Measurements from ENCODE around the gene TMEM8B.

Gene TMEM8B

GRCh38 chr9:35811381-35812024 is 17.5 kb upstream of the TMEM8B start:
- H3K4me3 ChIP-seq (replicated peaks; ENCODE audit: low read depth, low read length) = peak overlapping the region; percentile 41
- no peak for DNase-seq (ENCODE audit: extremely low read depth, low read depth)
- TF ChIP-seq CTCF (IDR thresholded peaks at IDR 0.05; ENCODE audit: low read depth, low read length, missing control alignments) = no peak

- DNase-seq (ENCODE audit: extremely low read depth, low read depth) = peak; percentile 92
- no peak for TF ChIP-seq CTCF (IDR thresholded peaks at IDR 0.05; ENCODE audit: low read depth, low read length, missing control alignments)
- peak within 1 kb of the TSS; percentile 41 for H3K4me3 ChIP-seq (replicated peaks; ENCODE audit: low read depth, low read length)
Observed at GRCh38 chr9:35812025-35812602, 16.9 kb upstream of the TMEM8B start, which contains the start of gene SPAG8. Gene SPAG8, minus strand, starts transcription at chr9:35812262. Its CDS starts 115 bp downstream, at chr9:35812147.

GRCh38 chr9:35813434-35814105 is 15.5 kb upstream of the TMEM8B start:
- peak; percentile 39 for TF ChIP-seq CTCF (IDR thresholded peaks at IDR 0.05; ENCODE audit: low read depth, low read length, missing control alignments)
- peak overlapping the region; percentile 79; the same call in 1 of the 2 replicates for H3K4me3 ChIP-seq (replicated peaks; ENCODE audit: low read depth, low read length)
- DNase-seq (ENCODE audit: extremely low read depth, low read depth) = no peak

GRCh38 chr9:35814106-35814840 is 14.8 kb upstream of the TMEM8B start:
- peak overlapping the region; percentile 79 for H3K4me3 ChIP-seq (replicated peaks; ENCODE audit: low read depth, low read length)
- TF ChIP-seq CTCF (IDR thresholded peaks at IDR 0.05; ENCODE audit: low read depth, low read length, missing control alignments) = no peak
- DNase-seq (ENCODE audit: extremely low read depth, low read depth) = no peak

- no peak for TF ChIP-seq CTCF (IDR thresholded peaks at IDR 0.05; ENCODE audit: low read depth, low read length, missing control alignments)
- H3K4me3 ChIP-seq (replicated peaks; ENCODE audit: low read depth, low read length) = peak within 1 kb of the TSS; percentile 79
- peak; percentile 99 for DNase-seq (ENCODE audit: extremely low read depth, low read depth)
Observed at GRCh38 chr9:35814841-35815543, 14.0 kb upstream of the TMEM8B start, which contains the start of gene HINT2. Gene HINT2, minus strand, starts transcription at chr9:35815042. Its CDS starts 63 bp downstream, at chr9:35814979.

- peak; percentile 8 for TF ChIP-seq CTCF (IDR thresholded peaks at IDR 0.05; ENCODE audit: low read depth, low read length, missing control alignments)
- no peak overlapping the region for H3K4me3 ChIP-seq (replicated peaks; ENCODE audit: low read depth, low read length)
- DNase-seq (ENCODE audit: extremely low read depth, low read depth) = no peak
Observed at GRCh38 chr9:35816708-35817107, 12.3 kb upstream of the TMEM8B start.

All from HFF-Myc (cell line).